Endodermal cell (in vitro differentiated cells): ENCODE results near the gene SNX13. TPM values are rescaled to one million over a fixed set of nuclear protein-coding genes. Genes with fewer than 3 reads are reported as not detected.
"Not testable (repeated sequence)": the region's sequence is repeated elsewhere in the genome, so short reads cannot be mapped to it uniquely, and the experiment has no call there.

Source experiments
- DNase-seq: peaks from one replicate; pipeline ENCODE4 v3.0.0-alpha.2; 2017
- H3K27ac ChIP-seq: 2 replicates; pipeline ENCODE4 v1.5.1; 2013; ENCODE audit warnings: mild to moderate bottlenecking, low read depth, low read length, moderate library complexity
- H3K27me3 ChIP-seq: 2 replicates; pipeline ENCODE4 v1.6.1; 2013; ENCODE audit warnings: mild to moderate bottlenecking, low read length, moderate library complexity; ENCODE audit not compliant: insufficient read depth, control insufficient read depth, poor library complexity, severe bottlenecking
- H3K36me3 ChIP-seq: 2 replicates; pipeline ENCODE4 v1.7.0; 2013; ENCODE audit warnings: mild to moderate bottlenecking, low read length, moderate library complexity; ENCODE audit not compliant: control insufficient read depth, insufficient read depth
- H3K4me1 ChIP-seq: one replicate; pipeline ENCODE4 v1.7.0; 2013; ENCODE audit warnings: low read length; ENCODE audit not compliant: control insufficient read depth, insufficient read depth
- H3K4me3 ChIP-seq: 2 replicates; pipeline ENCODE4 v1.5.1; 2013; ENCODE audit warnings: mild to moderate bottlenecking, low read length, moderate library complexity
- H3K9ac ChIP-seq: 2 replicates; pipeline ENCODE4 v1.6.1; 2013; ENCODE audit warnings: mild to moderate bottlenecking, low read length, moderate library complexity; ENCODE audit not compliant: poor library complexity, severe bottlenecking; ENCODE audit errors: extremely low read depth
- H3K9me3 ChIP-seq: 2 replicates; pipeline ENCODE4 v1.6.1; 2013; ENCODE audit warnings: mild to moderate bottlenecking, low read length, moderate library complexity; ENCODE audit not compliant: control insufficient read depth
- H3K27ac Mint-ChIP-seq: 2 replicates; pipeline ENCODE4 v1.8.0; 2020; ENCODE audit warnings: mixed read lengths
- H3K27me3 Mint-ChIP-seq: 2 replicates; pipeline ENCODE4 v1.8.0; 2021; ENCODE audit warnings: mild to moderate bottlenecking, mixed read lengths; ENCODE audit not compliant: insufficient read depth
- H3K36me3 Mint-ChIP-seq: 2 replicates; pipeline ENCODE4 v1.8.0; 2020; ENCODE audit warnings: low read depth, mixed read lengths
- H3K4me1 Mint-ChIP-seq: 2 replicates; pipeline ENCODE4 v1.8.0; 2020; ENCODE audit warnings: mixed read lengths
- H3K4me3 Mint-ChIP-seq: 2 replicates; pipeline ENCODE4 v1.8.0; 2020; ENCODE audit warnings: mild to moderate bottlenecking, moderate library complexity, mixed read lengths
- H3K9me3 Mint-ChIP-seq: 2 replicates; pipeline ENCODE4 v1.8.0; 2020; ENCODE audit warnings: mild to moderate bottlenecking, mixed read lengths
- CTCF ChIP-seq: fragments of 200-600 bp; sonication (generic); conservative IDR thresholded peaks from 2 replicates; pipeline ENCODE4 v1.5.0; 2021; ENCODE audit warnings: antibody characterized with exemption, mild to moderate bottlenecking
- WGBS, 2 experiments: methylation state at CpG; one replicate each; pipeline versions ENCODE4 v1.1.5 to v1.1.7; 2013; ENCODE audit warnings: missing lambda C conversion rate in 2 of 2, mixed read lengths in 1 of 2; ENCODE audit not compliant: insufficient coverage in 1 of 2, insufficient read length in 1 of 2; 5-methylcytosine and 5-hydroxymethylcytosine counted together
- total RNA-seq, 2 donors: library from RNA; stranded (reverse); fragmentation: NEBNext Ultra II Directional in 1 of 2; extraction: Animal tissue kit (Norgen Biotek cat#: 25700) in 1 of 2; gene quantifications; 2 replicates in 1 of 2; 3 replicates in 1 of 2; pipeline ENCODE4 v1.2.1, GENCODE V29; 2021

Gene SNX13
- total RNA-seq, 2 donors from 2014 or later: 32.8 to 38.8 TPM

GRCh38 chr7:17910377-17910776, 29.9 kb downstream of the SNX13 start:
- no peak for TF ChIP-seq CTCF
- no peak overlapping the region for H3K4me3 Mint-ChIP-seq
- Histone ChIP-seq H3K27ac (no peak overlapping the region), H3K36me3 (no peaks in the 10 kb centered on the region), H3K4me3 (no peak overlapping the region), H3K9ac (no peak overlapping the region), H3K4me1 (no peaks in the 10 kb centered on the region), H3K9me3 (no peaks in the 10 kb centered on the region), H3K27me3 (no peaks in the 10 kb centered on the region)
- H3K4me1 Mint-ChIP-seq: peaks cover 11% of the 10 kb centered on the region
- 92 to 94% methylated on average over 1 to 3 of the region's 3 CpGs for WGBS, 2 experiments
- H3K36me3 Mint-ChIP-seq: peaks cover 6% of the 10 kb centered on the region
- H3K27ac Mint-ChIP-seq: no peak overlapping the region
- H3K9me3 Mint-ChIP-seq: peaks cover 5% of the 10 kb centered on the region
- DNase-seq: no peak
- H3K27me3 Mint-ChIP-seq: no peaks in the 10 kb centered on the region

DNA sequence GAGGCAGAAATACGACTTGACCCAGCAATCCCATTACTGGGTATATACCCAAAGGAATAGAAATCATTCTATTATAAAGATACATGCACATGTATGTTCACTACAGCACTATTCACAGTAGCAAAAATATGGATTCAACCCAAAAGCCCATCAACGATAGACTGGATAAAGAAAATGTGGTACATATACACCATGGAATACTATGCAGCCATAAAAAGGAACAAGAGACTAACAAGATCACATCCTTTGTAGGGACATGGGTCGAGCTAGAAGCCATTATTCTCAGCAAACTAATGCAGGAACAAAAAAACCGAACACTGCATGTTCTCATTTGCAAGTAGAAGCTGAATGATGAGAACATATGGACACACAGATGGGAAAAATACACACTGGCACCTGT, 31.0 kb downstream of the SNX13 start:
- H3K9me3 ChIP-seq, H3K27ac Mint-ChIP-seq, H3K4me1 ChIP-seq, H3K9me3 Mint-ChIP-seq, H3K9ac ChIP-seq, H3K27ac ChIP-seq, DNase-seq, H3K4me3 Mint-ChIP-seq, H3K4me3 ChIP-seq, H3K36me3 Mint-ChIP-seq, H3K27me3 ChIP-seq, H3K36me3 ChIP-seq, H3K27me3 Mint-ChIP-seq: not testable (repeated sequence)
- WGBS, 2 experiments: 88 to 93% methylated on average over 3 to 4 of the region's 4 CpGs
- peaks cover 15% of the 10 kb centered on the region for H3K4me1 Mint-ChIP-seq

DNA sequence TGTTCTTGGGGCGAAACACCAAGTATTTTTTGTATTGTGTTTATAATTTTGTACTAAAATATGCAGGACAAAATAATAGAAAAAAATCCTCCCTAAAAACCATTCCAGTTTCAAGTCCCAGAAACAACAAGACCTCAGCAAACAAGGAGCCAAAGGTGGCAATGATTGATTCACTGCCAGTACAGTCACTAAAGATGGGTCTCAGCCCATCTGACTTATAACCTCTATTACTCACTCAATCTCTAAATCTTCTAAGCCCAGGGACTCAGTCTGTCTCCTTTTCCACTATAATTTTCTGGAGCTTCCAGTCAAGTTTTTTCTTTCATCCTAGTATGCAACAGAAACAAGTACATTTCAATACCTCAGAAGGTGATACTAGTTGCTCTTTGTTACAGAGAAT, 33.3 kb downstream of the SNX13 start:
- TF ChIP-seq CTCF: no peak
- Histone ChIP-seq H3K4me3 (no peak overlapping the region), H3K4me1 (peaks cover 7% of the 10 kb centered on the region), H3K27me3 (no peaks in the 10 kb centered on the region), H3K36me3 (no peaks in the 10 kb centered on the region), H3K9ac (no peak overlapping the region), H3K9me3 (no peaks in the 10 kb centered on the region), H3K27ac (no peak overlapping the region)
- no peaks in the 10 kb centered on the region for H3K27me3 Mint-ChIP-seq
- H3K27ac Mint-ChIP-seq: no peak overlapping the region
- peaks cover 6% of the 10 kb centered on the region for H3K36me3 Mint-ChIP-seq
- peaks cover 5% of the 10 kb centered on the region for H3K9me3 Mint-ChIP-seq
- no peak for DNase-seq
- H3K4me3 Mint-ChIP-seq: no peak overlapping the region
- H3K4me1 Mint-ChIP-seq: peaks cover 33% of the 10 kb centered on the region
- WGBS, 2 experiments: no CpG with 5 or more reads among the region's 1 CpG

- no peak for DNase-seq
- no peak overlapping the region for H3K4me3 Mint-ChIP-seq
- no peak overlapping the region for H3K4me3 ChIP-seq
- no peaks in the 10 kb centered on the region for H3K9me3 ChIP-seq
- H3K36me3 ChIP-seq: no peaks in the 10 kb centered on the region
- H3K27ac ChIP-seq: no peak overlapping the region
- peaks cover 37% of the 10 kb centered on the region for H3K4me1 Mint-ChIP-seq
- no peaks in the 10 kb centered on the region for H3K27me3 Mint-ChIP-seq
- H3K9me3 Mint-ChIP-seq: no peaks in the 10 kb centered on the region
- no peaks in the 10 kb centered on the region for H3K27me3 ChIP-seq
- H3K27ac Mint-ChIP-seq: no peak overlapping the region
- TF ChIP-seq CTCF: no peak
- H3K36me3 Mint-ChIP-seq: no peaks in the 10 kb centered on the region
- no peak overlapping the region for H3K9ac ChIP-seq
- peaks cover 7% of the 10 kb centered on the region for H3K4me1 ChIP-seq
Measured at GRCh38 chr7:17903337-17903736, 37.0 kb downstream of the SNX13 start.
